DMS153 treated with DMSO at 0.1 percent for 48 hours (cell line): ENCODE measurements around the gene RTTN.
A peak's percentile ranks its signal among the peaks of the same experiment; 100 is the strongest.

Source experiments
- DNase-seq: peaks from one replicate; lab custom pipeline; 2025; ENCODE audit not compliant: unreplicated experiment; lab: John Stamatoyannopoulos, UW

RTTN gene

GRCh38 chr18:70216788-70217187 lies 11.3 kb upstream of the RTTN start:
- DNase-seq, result no peak

- no peak for DNase-seq
Measured at GRCh38 chr18:70207181-70207580, 1.7 kb upstream of the RTTN start.

GRCh38 chr18:70200286-70200685 lies 5.2 kb downstream of the RTTN start:
- no peak for DNase-seq

GRCh38 chr18:70197844-70198243 lies 7.6 kb downstream of the RTTN start:
- no peak for DNase-seq

- no peak for DNase-seq
Measured at GRCh38 chr18:70197026-70197425, 8.5 kb downstream of the RTTN start.

GRCh38 chr18:70195852-70196434 lies 9.5 kb downstream of the RTTN start:
- DNase-seq, result peak; percentile 3

- no peak for DNase-seq
Measured at GRCh38 chr18:70195014-70195614, 10.4 kb downstream of the RTTN start.

GRCh38 chr18:70194227-70194890 lies 11.1 kb downstream of the RTTN start:
- DNase-seq, result no peak

GRCh38 chr18:70190529-70190928 lies 15.0 kb downstream of the RTTN start:
- no peak for DNase-seq

- no peak for DNase-seq
Measured at GRCh38 chr18:70188113-70188512, 17.4 kb downstream of the RTTN start.

GRCh38 chr18:70183441-70183840 lies 22.0 kb downstream of the RTTN start:
- DNase-seq, result no peak

- DNase-seq, result no peak
Measured at GRCh38 chr18:70182548-70182947, 22.9 kb downstream of the RTTN start.

- DNase-seq, result no peak
Measured at GRCh38 chr18:70181725-70182124, 23.8 kb downstream of the RTTN start.

GRCh38 chr18:70181015-70181414 lies 24.5 kb downstream of the RTTN start:
- no peak for DNase-seq

- DNase-seq, result no peak
Measured at GRCh38 chr18:70176537-70176936, 28.9 kb downstream of the RTTN start.

- DNase-seq, result no peak
Measured at GRCh38 chr18:70175216-70175615, 30.3 kb downstream of the RTTN start.

GRCh38 chr18:70172225-70172624 lies 33.3 kb downstream of the RTTN start:
- no peak for DNase-seq

- DNase-seq, result no peak
Measured at GRCh38 chr18:70169747-70170146, 35.7 kb downstream of the RTTN start.

- DNase-seq, result no peak
Measured at GRCh38 chr18:70166668-70167067, 38.8 kb downstream of the RTTN start.

GRCh38 chr18:70165936-70166335 lies 39.6 kb downstream of the RTTN start:
- no peak for DNase-seq

- DNase-seq, result no peak
Measured at GRCh38 chr18:70160073-70160678, 45.3 kb downstream of the RTTN start.

GRCh38 chr18:70158992-70159717 lies 46.3 kb downstream of the RTTN start:
- no peak for DNase-seq
